NCI-H1694 (cell line): Measurements from ENCODE around the gene MLN.

ENCODE experiments used
- DNase-seq: peaks from one replicate; lab custom pipeline; 2025; lab: John Stamatoyannopoulos, UW

The MLN gene

GRCh38 chr6:33771146-33772081 is 32.4 kb downstream of the MLN start:
- DNase-seq: peak; percentile 44

GRCh38 chr6:33770833-33771145 is 33.0 kb downstream of the MLN start:
- DNase-seq: no peak

GRCh38 chr6:33770124-33770832 is 33.5 kb downstream of the MLN start:
- DNase-seq: no peak

- DNase-seq: no peak
Measured at GRCh38 chr6:33769248-33769821, 34.5 kb downstream of the MLN start.

- DNase-seq: no peak
Measured at GRCh38 chr6:33768644-33769120, 35.1 kb downstream of the MLN start.

- no peak for DNase-seq
Measured at GRCh38 chr6:33766921-33767907, 36.6 kb downstream of the MLN start.

GRCh38 chr6:33765368-33765767 is 38.4 kb downstream of the MLN start:
- no peak for DNase-seq

- no peak for DNase-seq
Measured at GRCh38 chr6:33764036-33764435, 39.8 kb downstream of the MLN start.

- no peak for DNase-seq
Measured at GRCh38 chr6:33763483-33763882, 40.3 kb downstream of the MLN start.

GRCh38 chr6:33762713-33763112 is 41.1 kb downstream of the MLN start:
- no peak for DNase-seq

- DNase-seq: no peak
Measured at GRCh38 chr6:33761922-33762629, 41.7 kb downstream of the MLN start.

GRCh38 chr6:33761581-33761921 is 42.3 kb downstream of the MLN start:
- DNase-seq: no peak

GRCh38 chr6:33759887-33760629 is 43.7 kb downstream of the MLN start:
- no peak for DNase-seq

GRCh38 chr6:33758815-33759216 is 45.0 kb downstream of the MLN start:
- no peak for DNase-seq

GRCh38 chr6:33757906-33758305 is 45.9 kb downstream of the MLN start:
- no peak for DNase-seq

GRCh38 chr6:33757113-33757512 is 46.7 kb downstream of the MLN start:
- no peak for DNase-seq

GRCh38 chr6:33756211-33756954 is 47.4 kb downstream of the MLN start:
- no peak for DNase-seq

- no peak for DNase-seq
Measured at GRCh38 chr6:33755070-33755869, 48.5 kb downstream of the MLN start.

GRCh38 chr6:33754222-33754621 is 49.6 kb downstream of the MLN start:
- DNase-seq: no peak
